Measurements from ENCODE around the gene INTS7.

INTS7 gene

DNA sequence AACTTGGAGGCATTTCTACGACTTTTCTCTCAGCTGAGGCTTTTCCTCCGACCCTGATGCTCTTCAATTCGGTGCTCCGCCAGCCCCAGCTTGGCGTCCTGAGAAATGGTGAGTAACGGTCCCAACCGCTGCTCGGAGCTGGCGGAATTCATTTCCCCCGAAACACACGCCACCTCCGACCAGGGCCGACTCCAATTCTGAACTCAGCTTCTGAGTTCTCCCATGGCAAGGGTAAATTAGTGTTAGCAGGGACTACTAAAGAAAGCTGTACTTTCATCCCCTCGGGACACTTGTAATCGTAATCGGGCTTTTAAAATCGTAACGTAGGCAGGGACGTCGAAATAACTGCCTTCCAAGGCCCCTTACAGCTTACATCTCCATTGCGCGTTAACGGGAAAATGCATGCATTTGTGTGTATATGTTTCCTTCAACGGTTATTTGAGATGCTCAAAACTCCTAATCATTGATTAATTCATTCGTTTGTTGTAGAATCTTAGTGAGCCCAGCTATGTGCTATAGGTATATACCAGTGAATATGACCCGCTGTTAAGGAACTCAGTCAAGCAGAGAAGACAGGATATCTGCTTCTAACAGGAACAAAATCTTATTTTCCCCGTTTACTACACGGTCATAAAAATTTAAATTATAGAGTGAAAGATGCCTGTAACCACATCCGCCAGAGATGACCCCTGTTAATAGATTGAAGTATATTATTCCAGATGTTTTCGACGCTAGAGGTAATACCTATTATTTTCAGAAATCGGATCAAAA is 663 bp upstream of the INTS7 start:
- TF ChIP-seq YY1 (IDR thresholded peaks at IDR 0.05; ENCODE audit: low read depth), result no peak
- TF ChIP-seq, protein P1, sequence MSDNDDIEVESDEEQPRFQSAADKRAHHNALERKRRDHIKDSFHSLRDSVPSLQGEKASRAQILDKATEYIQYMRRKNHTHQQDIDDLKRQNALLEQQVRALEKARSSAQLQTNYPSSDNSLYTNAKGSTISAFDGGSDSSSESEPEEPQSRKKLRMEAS (IDR thresholded peaks at IDR 0.05), result 0 out of 2 replicates have a peak, but pooled peaks have one; percentile 14
- peak; percentile 43; the same call in 1 of the 2 replicates for TF ChIP-seq TCF12 (IDR thresholded peaks at IDR 0.05; ENCODE audit: low read depth)

DNA sequence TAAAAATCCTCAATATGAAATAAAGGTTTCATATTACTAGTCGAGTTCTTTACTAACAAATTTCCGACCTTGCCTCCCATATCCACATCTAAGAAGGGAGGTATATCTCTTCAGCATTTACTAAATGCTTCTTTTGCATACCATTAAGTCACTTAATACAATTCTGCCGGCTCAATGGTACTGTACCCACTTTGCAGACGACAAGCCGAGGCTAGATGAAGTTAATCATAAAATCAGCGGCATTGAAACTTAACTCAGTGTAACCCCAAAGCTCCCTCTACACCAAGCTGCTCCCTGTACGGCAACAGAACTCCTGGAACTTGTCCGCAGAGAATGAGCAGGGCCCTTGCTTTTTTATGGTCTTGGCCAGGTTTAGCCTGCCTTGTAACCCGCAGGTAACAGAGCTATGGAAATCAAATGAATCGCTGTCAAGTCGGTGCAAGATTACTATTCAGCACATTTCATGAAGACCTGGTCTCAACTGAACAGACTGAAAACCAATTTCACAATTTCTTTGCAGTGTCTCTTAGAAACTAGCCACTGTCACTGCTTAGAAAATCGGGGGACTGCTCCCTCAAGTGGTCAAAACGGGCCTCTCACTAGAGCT is 738 bp downstream of the INTS7 start:
- TF ChIP-seq TCF12 (IDR thresholded peaks at IDR 0.05; ENCODE audit: low read depth) (0 out of 2 replicates have a peak, but pooled peaks have one; percentile 3), FOXM1 (IDR thresholded peaks at IDR 0.05; ENCODE audit: borderline replicate concordance, low read depth) (no peak), CEBPB (IDR thresholded peaks at IDR 0.05) (peak; percentile 42; the same call in 1 of the 2 replicates), RAD21 (IDR thresholded peaks at IDR 0.05; ENCODE audit: low read depth) (peak; percentile 64)
- TF ChIP-seq, protein P1 (IDR thresholded peaks at IDR 0.05), result no peak

DNA sequence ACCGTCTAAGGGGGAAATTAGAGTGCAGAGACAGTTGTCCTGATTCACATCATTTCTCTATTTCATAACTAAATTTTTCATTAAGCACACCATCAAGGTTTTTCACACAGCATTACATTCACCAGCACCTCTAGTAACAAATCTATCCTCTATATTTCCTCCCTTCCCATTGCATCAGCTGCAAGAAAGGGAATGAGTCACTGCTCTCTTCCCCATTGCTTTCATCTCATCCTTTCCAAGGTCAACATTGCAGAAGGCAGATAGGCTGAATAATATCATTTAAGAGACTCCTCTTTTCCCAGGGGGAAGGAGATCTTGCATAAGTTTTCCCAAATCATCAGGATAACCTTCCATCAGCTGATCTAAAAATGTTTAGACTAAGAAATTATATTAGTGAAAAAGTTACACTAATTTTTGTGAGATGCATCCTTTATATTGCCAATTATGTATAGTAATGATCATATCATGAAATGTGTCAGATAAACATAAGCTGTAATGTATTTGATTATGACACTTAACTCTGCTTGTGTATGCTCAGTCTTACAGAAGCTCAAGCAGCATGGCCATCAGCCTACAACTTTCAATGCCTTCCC is 4.3 kb downstream of the INTS7 start:
- TF ChIP-seq CEBPB (IDR thresholded peaks at IDR 0.05), result no peak
- TF ChIP-seq EP300 (IDR thresholded peaks at IDR 0.05; ENCODE audit: borderline replicate concordance), result no peak
- TF ChIP-seq NFIC (IDR thresholded peaks at IDR 0.05), result no peak
- no peak for TF ChIP-seq YY1 (IDR thresholded peaks at IDR 0.05; ENCODE audit: low read depth)
- TF ChIP-seq RAD21 (IDR thresholded peaks at IDR 0.05; ENCODE audit: low read depth), result no peak
- TF ChIP-seq TEAD4 (IDR thresholded peaks at IDR 0.05), result no peak
- TF ChIP-seq TCF12 (IDR thresholded peaks at IDR 0.05; ENCODE audit: low read depth), result no peak
- TF ChIP-seq, protein P2, sequence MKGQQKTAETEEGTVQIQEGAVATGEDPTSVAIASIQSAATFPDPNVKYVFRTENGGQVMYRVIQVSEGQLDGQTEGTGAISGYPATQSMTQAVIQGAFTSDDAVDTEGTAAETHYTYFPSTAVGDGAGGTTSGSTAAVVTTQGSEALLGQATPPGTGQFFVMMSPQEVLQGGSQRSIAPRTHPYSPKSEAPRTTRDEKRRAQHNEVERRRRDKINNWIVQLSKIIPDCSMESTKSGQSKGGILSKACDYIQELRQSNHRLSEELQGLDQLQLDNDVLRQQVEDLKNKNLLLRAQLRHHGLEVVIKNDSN (IDR thresholded peaks at IDR 0.05), result no peak
- TF ChIP-seq, protein P1 (IDR thresholded peaks at IDR 0.05), result no peak
- no peak for TF ChIP-seq ZBTB7A (IDR thresholded peaks at IDR 0.05; ENCODE audit: low read depth)
- no peak for TF ChIP-seq TAF1 (IDR thresholded peaks at IDR 0.05; ENCODE audit: low read depth)
- TF ChIP-seq FOXM1 (IDR thresholded peaks at IDR 0.05; ENCODE audit: borderline replicate concordance, low read depth), result no peak
- TF ChIP-seq, protein P3, sequence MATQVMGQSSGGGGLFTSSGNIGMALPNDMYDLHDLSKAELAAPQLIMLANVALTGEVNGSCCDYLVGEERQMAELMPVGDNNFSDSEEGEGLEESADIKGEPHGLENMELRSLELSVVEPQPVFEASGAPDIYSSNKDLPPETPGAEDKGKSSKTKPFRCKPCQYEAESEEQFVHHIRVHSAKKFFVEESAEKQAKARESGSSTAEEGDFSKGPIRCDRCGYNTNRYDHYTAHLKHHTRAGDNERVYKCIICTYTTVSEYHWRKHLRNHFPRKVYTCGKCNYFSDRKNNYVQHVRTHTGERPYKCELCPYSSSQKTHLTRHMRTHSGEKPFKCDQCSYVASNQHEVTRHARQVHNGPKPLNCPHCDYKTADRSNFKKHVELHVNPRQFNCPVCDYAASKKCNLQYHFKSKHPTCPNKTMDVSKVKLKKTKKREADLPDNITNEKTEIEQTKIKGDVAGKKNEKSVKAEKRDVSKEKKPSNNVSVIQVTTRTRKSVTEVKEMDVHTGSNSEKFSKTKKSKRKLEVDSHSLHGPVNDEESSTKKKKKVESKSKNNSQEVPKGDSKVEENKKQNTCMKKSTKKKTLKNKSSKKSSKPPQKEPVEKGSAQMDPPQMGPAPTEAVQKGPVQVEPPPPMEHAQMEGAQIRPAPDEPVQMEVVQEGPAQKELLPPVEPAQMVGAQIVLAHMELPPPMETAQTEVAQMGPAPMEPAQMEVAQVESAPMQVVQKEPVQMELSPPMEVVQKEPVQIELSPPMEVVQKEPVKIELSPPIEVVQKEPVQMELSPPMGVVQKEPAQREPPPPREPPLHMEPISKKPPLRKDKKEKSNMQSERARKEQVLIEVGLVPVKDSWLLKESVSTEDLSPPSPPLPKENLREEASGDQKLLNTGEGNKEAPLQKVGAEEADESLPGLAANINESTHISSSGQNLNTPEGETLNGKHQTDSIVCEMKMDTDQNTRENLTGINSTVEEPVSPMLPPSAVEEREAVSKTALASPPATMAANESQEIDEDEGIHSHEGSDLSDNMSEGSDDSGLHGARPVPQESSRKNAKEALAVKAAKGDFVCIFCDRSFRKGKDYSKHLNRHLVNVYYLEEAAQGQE (IDR thresholded peaks at IDR 0.05; ENCODE audit: low read depth), result no peak
- TF ChIP-seq EGR1 (IDR thresholded peaks at IDR 0.05), result no peak
- TF ChIP-seq CREB1 (IDR thresholded peaks at IDR 0.05; ENCODE audit: low read depth), result no peak

DNA sequence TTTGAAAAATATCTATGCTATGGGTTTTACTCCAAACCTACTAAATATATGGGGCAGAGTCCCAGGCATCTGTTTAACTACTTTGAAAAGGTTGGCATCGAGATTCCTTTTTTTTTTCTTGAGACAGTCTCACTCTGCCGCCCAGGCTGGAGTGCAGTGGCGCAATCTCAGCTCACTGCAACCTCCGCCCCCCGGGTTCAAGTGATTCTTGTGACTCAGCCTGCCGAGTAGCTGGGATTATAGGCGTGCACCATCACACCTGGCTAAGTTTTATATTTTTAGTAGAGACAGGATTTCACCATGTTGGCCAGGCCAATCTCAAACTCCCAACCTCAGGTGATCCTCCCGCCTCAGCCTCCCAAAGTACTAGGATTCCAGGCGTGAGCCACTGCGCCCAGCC is 7.6 kb downstream of the INTS7 start:
- peak; percentile 78 for TF ChIP-seq CEBPB (IDR thresholded peaks at IDR 0.05)

DNA sequence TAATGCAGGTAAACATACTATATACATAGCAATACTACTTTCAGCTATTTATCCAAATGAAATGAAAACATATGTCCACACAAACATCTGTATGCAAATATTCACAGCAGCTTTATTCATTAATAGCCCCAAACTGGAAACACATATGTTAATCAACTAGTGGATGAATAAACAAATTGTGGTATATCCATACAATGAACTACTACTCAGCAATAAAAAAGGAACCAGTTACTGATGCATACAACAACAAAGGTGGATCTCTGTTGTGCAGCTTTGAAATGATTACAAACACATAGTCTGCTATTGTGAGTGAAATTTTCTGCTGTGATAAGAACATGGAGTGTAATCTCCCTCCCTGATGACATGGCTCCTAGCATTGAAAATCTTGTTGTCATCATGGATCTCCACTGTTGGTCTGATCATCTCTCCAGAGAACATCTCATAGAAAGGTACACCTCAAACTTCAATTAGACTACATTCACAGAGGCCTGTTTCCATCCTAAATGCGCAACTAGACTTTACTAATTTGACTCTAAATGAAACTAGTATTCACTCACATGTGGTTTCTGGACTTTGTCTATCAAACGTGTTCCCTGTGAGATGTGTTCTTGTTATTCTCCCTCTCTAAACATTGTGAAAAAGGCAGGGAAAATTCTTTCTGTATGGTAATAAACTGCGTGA is 10.7 kb downstream of the INTS7 start:
- TF ChIP-seq EP300 (IDR thresholded peaks at IDR 0.05; ENCODE audit: borderline replicate concordance), result no peak
- no peak for TF ChIP-seq TCF12 (IDR thresholded peaks at IDR 0.05; ENCODE audit: low read depth)
- TF ChIP-seq FOXM1 (IDR thresholded peaks at IDR 0.05; ENCODE audit: borderline replicate concordance, low read depth), result no peak
- no peak for TF ChIP-seq RAD21 (IDR thresholded peaks at IDR 0.05; ENCODE audit: low read depth)
- no peak for TF ChIP-seq TAF1 (IDR thresholded peaks at IDR 0.05; ENCODE audit: low read depth)
- TF ChIP-seq YY1 (IDR thresholded peaks at IDR 0.05; ENCODE audit: low read depth), result no peak
- TF ChIP-seq, protein P2 (IDR thresholded peaks at IDR 0.05), result no peak
- TF ChIP-seq CEBPB (IDR thresholded peaks at IDR 0.05), result no peak
- no peak for TF ChIP-seq TEAD4 (IDR thresholded peaks at IDR 0.05)

DNA sequence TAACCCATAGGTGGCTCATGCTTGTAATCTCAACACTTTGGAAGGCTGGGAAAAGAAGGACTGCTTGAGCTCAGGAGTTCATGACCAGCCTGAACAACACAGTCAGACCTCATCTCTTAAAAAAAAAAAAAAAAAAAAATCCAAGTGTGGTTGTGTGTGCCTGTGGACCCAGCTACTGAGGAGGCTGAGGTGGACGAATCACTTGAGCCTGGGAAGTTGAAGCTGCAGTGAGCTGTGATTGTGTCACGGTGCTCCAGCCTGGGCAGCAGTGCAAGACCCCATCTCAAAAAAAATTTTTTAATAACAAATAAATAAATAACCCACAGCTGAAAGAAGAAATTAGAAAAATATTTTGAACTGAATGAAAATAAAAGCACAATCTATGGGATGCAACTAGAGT is 13.8 kb downstream of the INTS7 start:
- no peak for TF ChIP-seq CREB1 (IDR thresholded peaks at IDR 0.05; ENCODE audit: low read depth)
- TF ChIP-seq TCF12 (IDR thresholded peaks at IDR 0.05; ENCODE audit: low read depth), result no peak
- no peak for TF ChIP-seq FOXM1 (IDR thresholded peaks at IDR 0.05; ENCODE audit: borderline replicate concordance, low read depth)
- no peak for TF ChIP-seq CEBPB (IDR thresholded peaks at IDR 0.05)

DNA sequence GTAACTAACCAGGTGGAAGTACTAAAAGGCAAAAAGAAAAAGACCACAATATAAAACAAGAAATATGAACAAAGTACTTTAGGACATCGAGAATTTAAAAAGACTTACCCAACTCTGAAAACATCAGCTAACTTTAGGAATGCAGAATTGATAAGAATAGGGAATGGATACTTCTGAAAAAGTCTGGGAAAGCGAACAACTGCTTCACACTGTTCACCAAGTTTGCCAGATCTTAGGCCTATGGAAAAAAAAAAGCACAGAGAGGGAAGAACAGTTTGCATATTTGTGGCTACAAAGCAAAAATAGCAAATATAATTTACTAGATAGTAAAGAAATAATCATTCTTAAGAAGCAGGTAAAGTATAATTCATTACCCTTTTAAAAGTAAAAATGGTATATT is 14.4 kb downstream of the INTS7 start:
- no peak for TF ChIP-seq RAD21 (IDR thresholded peaks at IDR 0.05; ENCODE audit: low read depth)
- TF ChIP-seq, protein P1 (IDR thresholded peaks at IDR 0.05), result no peak
- TF ChIP-seq, protein P2 (IDR thresholded peaks at IDR 0.05), result no peak
- no peak for TF ChIP-seq EGR1 (IDR thresholded peaks at IDR 0.05)
- no peak for TF ChIP-seq ZBTB7A (IDR thresholded peaks at IDR 0.05; ENCODE audit: low read depth)
- TF ChIP-seq TEAD4 (IDR thresholded peaks at IDR 0.05), result no peak
- no peak for TF ChIP-seq CEBPB (IDR thresholded peaks at IDR 0.05)
- no peak for TF ChIP-seq EP300 (IDR thresholded peaks at IDR 0.05; ENCODE audit: borderline replicate concordance)
- TF ChIP-seq, protein P3 (IDR thresholded peaks at IDR 0.05; ENCODE audit: low read depth), result no peak
- TF ChIP-seq NFIC (IDR thresholded peaks at IDR 0.05), result no peak
- no peak for TF ChIP-seq CREB1 (IDR thresholded peaks at IDR 0.05; ENCODE audit: low read depth)
- TF ChIP-seq TAF1 (IDR thresholded peaks at IDR 0.05; ENCODE audit: low read depth), result no peak
- no peak for TF ChIP-seq YY1 (IDR thresholded peaks at IDR 0.05; ENCODE audit: low read depth)
- no peak for TF ChIP-seq FOXM1 (IDR thresholded peaks at IDR 0.05; ENCODE audit: borderline replicate concordance, low read depth)
- no peak for TF ChIP-seq TCF12 (IDR thresholded peaks at IDR 0.05; ENCODE audit: low read depth)
